ENCODE measurements around the gene GBGT1. TPM values are rescaled to one million over a fixed set of nuclear protein-coding genes. Genes with fewer than 3 reads are reported as not detected.

GBGT1 gene
- polyA plus RNA-seq, 6 donors from 2014 or later = 0.96 to 4.0 (median 2.4) TPM

- peaks cover under 1 to 12% (median 6%) of the 10 kb centered on the region in 3 donors for H3K4me1 Mint-ChIP-seq
- no peak overlapping the region for H3K4me3 Mint-ChIP-seq
- H3K27me3 Mint-ChIP-seq = peaks cover 12 to 53% (median 39%) of the 10 kb centered on the region in 3 donors
- H3K27ac Mint-ChIP-seq = no peak overlapping the region
- no peak for DNase-seq
- H3K36me3 Mint-ChIP-seq = peaks cover 0 to 6% of the 10 kb centered on the region in 2 donors
- ATAC-seq (ENCODE audit: low read depth in 2 of 2) = no peak
- H3K9me3 Mint-ChIP-seq = peaks cover 0 to 5% (median 0%) of the 10 kb centered on the region in 7 donors
These were observed 40.8 kb upstream of the GBGT1 start for GRCh38 chr9:133204335-133204992.

- peaks cover 0 to 6% of the 10 kb centered on the region in 2 donors for H3K36me3 Mint-ChIP-seq
- H3K27me3 Mint-ChIP-seq = peaks cover 16 to 59% (median 45%) of the 10 kb centered on the region in 3 donors
- DNase-seq (no peak), ATAC-seq (ENCODE audit: low read depth in 2 of 2) (no peak)
- no peak overlapping the region for H3K4me3 Mint-ChIP-seq
- no peak overlapping the region for H3K27ac Mint-ChIP-seq
- peaks cover 0 to 5% (median 2%) of the 10 kb centered on the region in 7 donors for H3K9me3 Mint-ChIP-seq
- peaks cover 5 to 12% (median 10%) of the 10 kb centered on the region in 3 donors for H3K4me1 Mint-ChIP-seq
These were observed 39.9 kb upstream of the GBGT1 start for GRCh38 chr9:133203506-133204075.

GRCh38 chr9:133202688-133203453, 39.2 kb upstream of the GBGT1 start:
- Mint-ChIP-seq H3K27ac (no peak overlapping the region), H3K36me3 (peaks cover 0 to 6% of the 10 kb centered on the region in 2 donors), H3K4me1 (peaks cover 5 to 12% (median 10%) of the 10 kb centered on the region in 3 donors), H3K27me3 (peaks cover 20 to 59% (median 43%) of the 10 kb centered on the region in 3 donors), H3K9me3 (peaks cover 0 to 5% (median 2%) of the 10 kb centered on the region in 7 donors), H3K4me3 (peak overlapping the region in 1 of 8 donors; percentile 31)
- ATAC-seq (ENCODE audit: low read depth in 2 of 2) (no peak), DNase-seq (no peak)

- Mint-ChIP-seq H3K27ac (no peak overlapping the region), H3K4me3 (no peak overlapping the region), H3K27me3 (peaks cover 20 to 55% (median 37%) of the 10 kb centered on the region in 3 donors), H3K4me1 (peaks cover 5 to 12% (median 10%) of the 10 kb centered on the region in 3 donors), H3K36me3 (peaks cover 0 to 6% of the 10 kb centered on the region in 2 donors), H3K9me3 (peaks cover 0 to 5% (median 2%) of the 10 kb centered on the region in 7 donors)
- DNase-seq (no peak), ATAC-seq (ENCODE audit: low read depth in 2 of 2) (no peak)
These were observed 38.4 kb upstream of the GBGT1 start for GRCh38 chr9:133202145-133202513.

- ATAC-seq (ENCODE audit: low read depth in 2 of 2) (no peak), DNase-seq (no peak)
- Mint-ChIP-seq H3K4me1 (peaks cover 5 to 12% (median 10%) of the 10 kb centered on the region in 3 donors), H3K4me3 (peak overlapping the region in 1 of 8 donors; percentile 51), H3K36me3 (peaks cover 0 to 6% of the 10 kb centered on the region in 2 donors), H3K27me3 (peaks cover 20 to 61% (median 36%) of the 10 kb centered on the region in 3 donors), H3K27ac (no peak overlapping the region), H3K9me3 (peaks cover 0 to 5% (median 2%) of the 10 kb centered on the region in 7 donors)
These were observed 37.9 kb upstream of the GBGT1 start for GRCh38 chr9:133201424-133202144.

DNA sequence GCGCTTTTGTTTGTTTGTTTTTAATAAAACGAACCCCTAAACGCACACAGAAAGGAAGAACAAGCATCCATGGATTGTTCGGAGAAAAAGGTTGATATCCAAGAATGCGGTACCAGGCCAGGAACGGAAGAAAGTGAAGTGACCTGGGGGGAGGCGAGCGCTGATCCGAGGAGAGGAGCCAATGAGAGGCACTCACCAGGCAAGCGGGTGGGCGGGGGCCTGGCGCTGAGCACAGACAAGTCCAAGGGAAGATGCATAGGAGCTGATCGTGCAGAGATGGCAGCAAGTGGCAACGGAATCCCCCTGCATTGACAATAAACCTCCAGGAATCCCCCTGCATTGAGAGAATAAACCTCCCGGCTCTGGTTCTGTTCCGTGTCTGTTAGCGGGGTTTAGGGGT, 36.9 kb upstream of the GBGT1 start:
- ATAC-seq (ENCODE audit: low read depth in 2 of 2) = no peak
- Mint-ChIP-seq H3K9me3 (peaks cover 0 to 5% (median 2%) of the 10 kb centered on the region in 7 donors), H3K36me3 (peaks cover 0 to 6% of the 10 kb centered on the region in 2 donors), H3K27me3 (peaks cover 20 to 59% (median 29%) of the 10 kb centered on the region in 3 donors), H3K4me3 (peak overlapping the region in 2 of 8 donors; percentile 53 to 82), H3K27ac (no peak overlapping the region), H3K4me1 (peaks cover 5 to 12% (median 10%) of the 10 kb centered on the region in 3 donors)
- no peak for DNase-seq

DNA sequence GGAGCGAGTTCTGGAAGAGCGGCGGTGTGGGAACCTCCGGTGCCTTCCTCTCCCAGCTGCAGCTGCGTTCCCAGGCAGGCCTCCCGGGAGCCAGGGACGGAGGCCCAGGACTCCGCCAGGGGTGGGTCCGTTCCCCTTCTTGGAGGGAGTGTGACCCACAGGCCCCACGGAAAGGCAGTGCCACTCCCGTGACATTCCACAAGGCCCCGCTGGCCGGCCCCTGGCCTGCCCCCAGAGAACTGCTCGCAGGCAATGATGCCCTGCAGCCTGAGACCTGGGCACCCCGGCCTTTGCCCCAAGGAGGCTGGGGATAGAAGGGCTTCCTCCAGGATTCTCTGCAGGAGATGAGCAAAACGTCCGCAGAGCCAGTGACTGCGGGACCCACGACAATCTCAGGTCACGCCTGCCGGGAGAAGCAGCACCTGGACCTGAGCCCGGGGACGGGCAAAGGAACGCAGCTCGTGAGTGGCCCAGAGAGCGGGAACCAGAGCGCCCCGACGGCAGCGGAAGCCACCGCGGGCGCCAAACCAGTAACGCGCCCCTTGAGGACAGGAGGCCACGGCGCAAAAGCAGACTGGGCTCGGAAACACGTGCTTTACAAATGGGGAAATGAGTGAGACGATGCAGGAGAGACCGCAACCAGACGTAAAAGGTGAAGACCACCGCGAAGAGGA, 36.1 kb upstream of the GBGT1 start:
- DNase-seq (peak; percentile 64), ATAC-seq (ENCODE audit: low read depth in 2 of 2) (peak; percentile 92 to 94)
- H3K9me3 Mint-ChIP-seq = peaks cover 0 to 7% (median 4%) of the 10 kb centered on the region in 7 donors
- peaks cover 27 to 56% (median 29%) of the 10 kb centered on the region in 3 donors for H3K27me3 Mint-ChIP-seq
- peak overlapping the region in 4 of 6 donors; percentile 45 to 88 (median 68) for H3K27ac Mint-ChIP-seq
- H3K4me1 Mint-ChIP-seq = peaks cover 5 to 12% (median 10%) of the 10 kb centered on the region in 3 donors
- peak overlapping the region in 6 of 8 donors; percentile 53 to 90 (median 80) for H3K4me3 Mint-ChIP-seq
- peaks cover 0 to 6% of the 10 kb centered on the region in 2 donors for H3K36me3 Mint-ChIP-seq

- Mint-ChIP-seq H3K27ac (no peak overlapping the region), H3K4me3 (no peak overlapping the region), H3K4me1 (peaks cover 2 to 6% (median 5%) of the 10 kb centered on the region in 3 donors), H3K9me3 (peaks cover 2 to 7% (median 3%) of the 10 kb centered on the region in 7 donors), H3K27me3 (peaks cover 23 to 53% (median 31%) of the 10 kb centered on the region in 3 donors), H3K36me3 (peaks cover 0 to under 1% of the 10 kb centered on the region in 2 donors)
- DNase-seq (no peak), ATAC-seq (ENCODE audit: low read depth in 2 of 2) (no peak)
These were observed 31.3 kb upstream of the GBGT1 start for GRCh38 chr9:133195029-133195428.

GRCh38 chr9:133194597-133194996, 30.9 kb upstream of the GBGT1 start:
- DNase-seq (no peak), ATAC-seq (ENCODE audit: low read depth in 2 of 2) (no peak)
- Mint-ChIP-seq H3K9me3 (peaks cover 0 to 7% (median 3%) of the 10 kb centered on the region in 7 donors), H3K27me3 (peaks cover 22 to 49% (median 27%) of the 10 kb centered on the region in 3 donors), H3K4me1 (peaks cover 0 to 5% (median 4%) of the 10 kb centered on the region in 3 donors), H3K36me3 (no peaks in the 10 kb centered on the region), H3K27ac (no peak overlapping the region), H3K4me3 (no peak overlapping the region)

GRCh38 chr9:133191989-133192388, 28.3 kb upstream of the GBGT1 start:
- Mint-ChIP-seq H3K27me3 (peaks cover 13 to 50% (median 35%) of the 10 kb centered on the region in 3 donors), H3K27ac (no peak overlapping the region), H3K4me1 (peaks cover 0 to 4% (median 0%) of the 10 kb centered on the region in 3 donors), H3K4me3 (no peak overlapping the region), H3K36me3 (no peaks in the 10 kb centered on the region), H3K9me3 (peaks cover 0 to 7% (median 3%) of the 10 kb centered on the region in 7 donors)
- DNase-seq (no peak), ATAC-seq (ENCODE audit: low read depth in 2 of 2) (no peak)

GRCh38 chr9:133189826-133190225, 26.1 kb upstream of the GBGT1 start:
- no peak for DNase-seq
- Mint-ChIP-seq H3K4me3 (no peak overlapping the region), H3K4me1 (peaks cover 5 to 10% (median 8%) of the 10 kb centered on the region in 3 donors), H3K36me3 (no peaks in the 10 kb centered on the region), H3K9me3 (peaks cover 0 to 6% (median under 1%) of the 10 kb centered on the region in 7 donors), H3K27me3 (peaks cover 14 to 41% (median 35%) of the 10 kb centered on the region in 3 donors), H3K27ac (no peak overlapping the region)
- ATAC-seq (ENCODE audit: low read depth in 2 of 2) = no peak

DNA sequence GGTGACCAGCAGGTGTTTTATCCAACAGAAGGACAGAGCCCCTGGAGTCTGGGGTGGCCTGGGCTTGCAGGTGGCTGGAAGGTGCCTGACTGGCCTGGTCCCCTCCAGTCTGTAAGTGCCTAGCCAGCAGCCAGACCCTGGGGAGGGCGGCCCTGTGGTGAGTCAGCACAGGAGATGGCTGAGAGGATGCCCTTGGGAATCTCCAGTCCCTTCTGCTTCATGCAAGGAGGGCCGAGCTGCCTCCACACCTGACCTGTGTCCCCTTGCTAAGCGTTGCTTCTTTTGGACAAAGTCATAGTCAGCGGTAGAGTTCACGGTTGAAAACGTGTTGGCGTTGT, 25.1 kb upstream of the GBGT1 start:
- H3K36me3 Mint-ChIP-seq = no peaks in the 10 kb centered on the region
- DNase-seq (no peak), ATAC-seq (ENCODE audit: low read depth in 2 of 2) (no peak)
- peaks cover 5 to 10% (median 9%) of the 10 kb centered on the region in 3 donors for H3K4me1 Mint-ChIP-seq
- H3K9me3 Mint-ChIP-seq = no peaks in the 10 kb centered on the region
- H3K27me3 Mint-ChIP-seq = peaks cover 16 to 43% (median 27%) of the 10 kb centered on the region in 3 donors
- H3K4me3 Mint-ChIP-seq = no peak overlapping the region
- no peak overlapping the region for H3K27ac Mint-ChIP-seq

All from naive B cell (primary cell).